PC-9 (cell line): ENCODE data around the gene FAM222B.

Source experiments
- CTCF ChIP-seq: fragments of 200-600 bp; sonication (generic); conservative IDR thresholded peaks from 2 replicates; pipeline ENCODE4 v1.6.1; 2017; ENCODE audit warnings: mixed run types, antibody characterized with exemption, mild to moderate bottlenecking, moderate library complexity
- EZH2 ChIP-seq: fragments of 200-600 bp; sonication (generic); IDR thresholded peaks from 2 replicates; pipeline ENCODE4 v1.8.0; 2017; ENCODE audit warnings: antibody characterized with exemption, low read depth

GRCh38 chr17:28885363-28885762, 42.8 kb upstream of the FAM222B start:
- TF ChIP-seq CTCF = no peak
- TF ChIP-seq EZH2 = no peak
